ENCODE measurements around the gene IL31RA. TPM values are rescaled to one million over a fixed set of nuclear protein-coding genes. Genes with fewer than 3 reads are reported as not detected.

Gene IL31RA
- total RNA-seq, 4 donors from 2014 or later, result 0.30 to 3.1 (median 1.3) TPM

DNA sequence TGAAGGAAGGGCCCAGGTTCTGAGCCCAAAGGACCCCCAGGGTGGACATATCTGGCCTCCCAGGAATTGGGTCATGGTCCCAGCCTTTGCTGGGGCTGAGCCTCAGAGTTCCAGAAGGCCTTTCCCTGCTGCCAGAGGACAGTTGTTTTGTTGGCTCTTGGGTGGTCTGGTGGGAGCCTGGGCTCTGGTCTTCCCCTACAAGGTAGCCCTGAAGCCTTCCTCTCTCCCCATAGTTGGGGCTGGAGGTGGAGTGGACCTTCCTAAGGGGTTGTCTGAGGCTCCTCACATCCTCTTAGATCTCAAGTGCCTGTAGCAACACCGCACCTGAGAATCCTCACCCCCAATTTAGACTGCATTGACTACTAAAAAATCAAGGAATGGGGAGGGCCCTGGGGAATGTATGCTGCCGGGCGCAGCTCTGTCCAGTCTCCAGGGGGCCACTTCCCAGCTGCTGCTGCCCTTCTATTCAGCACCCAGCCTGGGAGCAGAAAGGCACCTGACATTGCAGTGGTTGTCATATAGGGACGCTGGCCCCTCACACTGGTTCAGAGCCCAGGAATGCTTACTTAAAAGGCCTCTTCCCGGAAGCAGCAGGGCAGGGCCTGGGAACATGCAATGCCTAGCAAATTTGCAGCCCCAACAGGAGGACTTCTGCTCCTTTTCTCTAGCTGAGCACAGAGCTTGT, 66.4 kb downstream of the IL31RA start:
- 88 to 94% methylated on average over 5 of the region's 5 CpGs for WGBS, 2 donors
- intact Hi-C loops (cut with DNase I; ENCODE audit: low total_unique reads), result no loop called here
- TF ChIP-seq POLR2A (IDR thresholded peaks at IDR 0.05), result no peak
- TF ChIP-seq, protein P1, sequence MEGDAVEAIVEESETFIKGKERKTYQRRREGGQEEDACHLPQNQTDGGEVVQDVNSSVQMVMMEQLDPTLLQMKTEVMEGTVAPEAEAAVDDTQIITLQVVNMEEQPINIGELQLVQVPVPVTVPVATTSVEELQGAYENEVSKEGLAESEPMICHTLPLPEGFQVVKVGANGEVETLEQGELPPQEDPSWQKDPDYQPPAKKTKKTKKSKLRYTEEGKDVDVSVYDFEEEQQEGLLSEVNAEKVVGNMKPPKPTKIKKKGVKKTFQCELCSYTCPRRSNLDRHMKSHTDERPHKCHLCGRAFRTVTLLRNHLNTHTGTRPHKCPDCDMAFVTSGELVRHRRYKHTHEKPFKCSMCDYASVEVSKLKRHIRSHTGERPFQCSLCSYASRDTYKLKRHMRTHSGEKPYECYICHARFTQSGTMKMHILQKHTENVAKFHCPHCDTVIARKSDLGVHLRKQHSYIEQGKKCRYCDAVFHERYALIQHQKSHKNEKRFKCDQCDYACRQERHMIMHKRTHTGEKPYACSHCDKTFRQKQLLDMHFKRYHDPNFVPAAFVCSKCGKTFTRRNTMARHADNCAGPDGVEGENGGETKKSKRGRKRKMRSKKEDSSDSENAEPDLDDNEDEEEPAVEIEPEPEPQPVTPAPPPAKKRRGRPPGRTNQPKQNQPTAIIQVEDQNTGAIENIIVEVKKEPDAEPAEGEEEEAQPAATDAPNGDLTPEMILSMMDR (IDR thresholded peaks at IDR 0.05), result no peak
- peak in 1 of 2 donors; percentile 52 for DNase-seq (ENCODE audit: low spot score in 2 of 2)
- H3K4me3 ChIP-seq (ENCODE audit: low read depth, poor library complexity, severe bottlenecking), result no peak overlapping the region

DNA sequence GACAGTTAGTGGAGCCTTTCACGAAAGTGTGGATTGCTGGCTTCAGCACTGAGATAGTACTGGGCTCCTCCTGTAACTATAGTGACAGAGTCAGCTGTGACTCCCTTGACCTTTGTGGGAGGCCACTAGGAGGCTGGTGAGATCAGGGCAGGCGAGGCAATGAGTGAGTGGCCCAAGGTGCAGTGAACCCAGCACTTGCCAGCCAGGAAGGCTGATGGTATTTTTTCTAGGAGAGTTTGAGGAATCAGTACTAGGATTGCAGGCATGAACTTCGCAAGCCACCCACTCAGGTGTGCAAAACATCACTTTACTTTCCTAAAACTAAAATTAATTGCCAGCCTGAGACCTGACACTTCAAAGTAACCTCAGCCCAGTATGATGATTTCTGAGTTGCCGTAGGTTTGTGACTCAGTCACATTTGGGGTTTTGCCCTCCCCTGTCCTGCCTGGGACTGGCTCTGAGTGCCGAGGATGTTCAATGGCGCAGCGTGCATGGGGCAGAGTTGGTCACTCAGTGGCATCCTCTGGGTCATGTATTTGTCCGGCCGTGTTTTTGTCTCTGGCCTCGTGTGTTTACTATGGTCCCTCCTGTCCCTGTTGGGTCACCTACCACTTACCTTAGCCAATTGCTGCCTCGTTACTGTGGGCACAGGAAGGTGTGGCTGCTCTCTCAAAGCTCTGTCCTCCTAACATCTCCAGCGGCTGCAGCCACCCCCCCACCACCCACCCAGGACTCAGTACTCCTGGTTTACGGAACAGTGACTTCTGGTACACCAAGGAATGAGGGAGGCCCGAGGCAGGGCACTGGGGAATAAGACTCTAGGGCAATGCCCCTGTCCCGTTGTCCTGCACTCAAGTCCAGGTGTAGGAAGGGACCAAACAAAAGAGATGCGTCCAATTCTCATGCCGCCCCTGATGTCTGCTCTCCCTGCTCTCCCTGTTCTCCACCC, 67.2 kb downstream of the IL31RA start:
- TF ChIP-seq, protein P1 (IDR thresholded peaks at IDR 0.05), result no peak
- TF ChIP-seq POLR2A (IDR thresholded peaks at IDR 0.05), result no peak
- intact Hi-C loops (cut with DNase I; ENCODE audit: low total_unique reads), result no loop called here
- peak in 1 of 2 donors; percentile 74 for DNase-seq (ENCODE audit: low spot score in 2 of 2)
- H3K4me3 ChIP-seq (ENCODE audit: low read depth, poor library complexity, severe bottlenecking), result no peak overlapping the region
- WGBS, 2 donors, result 91 to 96% methylated on average over 15 to 17 of the region's 17 CpGs

DNA sequence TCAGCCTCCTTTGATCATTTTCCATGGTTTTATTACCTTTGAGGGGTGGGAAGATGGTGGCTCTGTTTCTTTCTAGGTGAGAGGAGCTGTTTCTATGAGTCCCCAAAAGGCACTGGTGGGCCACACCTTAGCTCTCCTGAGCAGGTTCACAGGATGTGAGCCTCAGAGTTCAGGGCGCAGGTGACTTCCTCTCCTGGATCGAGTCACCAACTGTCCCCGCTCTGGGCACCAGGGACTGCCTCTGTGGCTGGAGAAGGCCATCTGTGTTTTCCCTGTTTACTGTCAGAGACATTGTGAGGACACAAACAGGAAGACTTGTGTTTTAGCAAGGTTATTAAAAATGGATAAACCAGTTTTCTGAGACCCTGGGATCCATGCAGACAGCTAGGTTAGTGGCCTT, 68.5 kb downstream of the IL31RA start:
- no peak for DNase-seq (ENCODE audit: low spot score in 2 of 2)
- 86 to 87% methylated on average over 3 of the region's 3 CpGs for WGBS, 2 donors
- no peak for TF ChIP-seq POLR2A (IDR thresholded peaks at IDR 0.05)
- TF ChIP-seq, protein P1 (IDR thresholded peaks at IDR 0.05), result no peak
- intact Hi-C loops (cut with DNase I; ENCODE audit: low total_unique reads), result no loop called here
- H3K4me3 ChIP-seq (ENCODE audit: low read depth, poor library complexity, severe bottlenecking), result no peak overlapping the region

DNA sequence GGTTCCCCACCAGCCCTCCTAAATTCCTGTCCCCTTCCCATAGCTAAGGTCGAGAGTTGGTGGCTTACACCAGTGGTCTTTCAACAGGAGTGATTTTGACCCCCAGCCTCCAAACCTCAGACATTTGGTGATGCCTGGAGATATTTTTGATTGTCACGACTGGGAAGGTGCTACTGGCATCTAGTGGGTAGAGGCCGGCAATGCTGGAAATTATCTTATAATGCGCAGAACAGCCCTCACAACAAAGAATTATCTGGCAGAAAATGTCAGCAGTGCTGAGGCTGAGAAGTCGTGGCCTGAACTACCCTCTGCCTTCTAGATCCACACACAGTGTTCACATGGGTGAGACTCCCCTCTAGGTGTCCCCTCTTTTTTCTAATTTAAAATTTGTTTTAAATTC, 69.6 kb downstream of the IL31RA start:
- intact Hi-C loops (cut with DNase I; ENCODE audit: low total_unique reads), result no loop called here
- DNase-seq (ENCODE audit: low spot score in 2 of 2), result peak in 1 of 2 donors; percentile 39
- TF ChIP-seq POLR2A (IDR thresholded peaks at IDR 0.05), result no peak
- TF ChIP-seq, protein P1 (IDR thresholded peaks at IDR 0.05), result no peak
- WGBS, 2 donors, result 68 to 82% methylated on average over 5 of the region's 5 CpGs
- H3K4me3 ChIP-seq (ENCODE audit: low read depth, poor library complexity, severe bottlenecking), result no peak overlapping the region

DNA sequence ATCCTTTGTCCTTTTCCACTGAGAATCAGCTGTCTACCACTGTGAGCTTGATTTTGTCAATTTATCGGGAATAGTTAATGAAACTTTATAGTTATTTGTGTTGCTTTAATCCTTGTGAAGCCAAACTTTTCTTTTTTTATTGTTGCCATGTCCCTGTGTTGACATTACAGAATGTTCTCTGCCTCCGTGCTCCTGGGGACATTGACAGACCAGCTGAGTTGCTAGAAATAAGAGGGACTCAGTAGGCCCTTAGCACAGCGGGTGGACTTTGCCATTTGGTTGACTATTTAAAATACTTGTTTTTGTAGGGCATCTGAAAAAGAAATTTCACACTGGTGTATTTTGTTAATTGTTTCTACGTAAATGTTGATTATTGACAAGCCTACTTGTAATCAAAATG, 70.5 kb downstream of the IL31RA start:
- peak in 1 of 2 donors; percentile 20 for DNase-seq (ENCODE audit: low spot score in 2 of 2)
- TF ChIP-seq, protein P1 (IDR thresholded peaks at IDR 0.05), result no peak
- no peak for TF ChIP-seq POLR2A (IDR thresholded peaks at IDR 0.05)
- 93 to 97% methylated on average over 4 of the region's 4 CpGs for WGBS, 2 donors
- H3K4me3 ChIP-seq (ENCODE audit: low read depth, poor library complexity, severe bottlenecking), result no peak overlapping the region
- intact Hi-C loops (cut with DNase I; ENCODE audit: low total_unique reads), result no loop called here

Data from lower leg skin (tissue), 4 donors.